ENCODE data around the gene INAFM1.

Gene INAFM1

DNA sequence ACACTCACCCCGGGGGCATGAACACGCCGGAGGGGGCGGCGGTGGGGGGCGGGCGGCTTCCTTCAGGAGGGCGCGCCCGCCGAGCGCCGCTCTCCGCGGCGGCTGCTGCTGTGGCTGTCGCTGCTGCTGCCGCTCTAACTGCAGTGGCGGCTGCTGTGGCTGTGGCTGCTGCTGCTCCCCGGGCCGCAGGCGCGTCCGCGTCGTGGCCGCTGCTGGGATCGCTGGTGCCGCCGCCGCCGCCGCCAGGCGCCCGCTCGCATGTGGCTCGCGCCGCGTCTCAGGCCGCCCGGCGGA lies 43.8 kb upstream of the INAFM1 start, which contains the start of gene BBC3:
TSS of gene BBC3 (minus strand) at position 279 of the 294 bp plus-strand sequence. CDS start 2,768 bp downstream, outside the sequence.
- H3K27me3 ChIP-seq (ENCODE audit: control insufficient read depth, insufficient read depth, low read length), result no peaks in the 10 kb centered on the region
- peak within 1 kb of the TSS; percentile 92 for H3K4me3 ChIP-seq (ENCODE audit: low read depth, low read length)
- H2AFZ ChIP-seq, result peak within 1 kb of the TSS; percentile 90
- H3K4me2 ChIP-seq (ENCODE audit: low read length), result peak within 1 kb of the TSS; percentile 91
- no peaks in the 10 kb centered on the region for H3K36me3 ChIP-seq (ENCODE audit: control insufficient read depth, insufficient read depth, low read length)
- peaks cover 11% of the 10 kb centered on the region for H3K4me1 ChIP-seq
- H3K79me2 ChIP-seq, result no peaks in the 10 kb centered on the region
- no peaks in the 10 kb centered on the region for H3K9me3 ChIP-seq (ENCODE audit: control insufficient read depth, low read length)
- H3K27ac ChIP-seq, result peak within 1 kb of the TSS; percentile 100
- TF ChIP-seq CTCF (IDR thresholded peaks at IDR 0.05), result no peak
- peak within 1 kb of the TSS; percentile 65 for H3K9ac ChIP-seq

DNA sequence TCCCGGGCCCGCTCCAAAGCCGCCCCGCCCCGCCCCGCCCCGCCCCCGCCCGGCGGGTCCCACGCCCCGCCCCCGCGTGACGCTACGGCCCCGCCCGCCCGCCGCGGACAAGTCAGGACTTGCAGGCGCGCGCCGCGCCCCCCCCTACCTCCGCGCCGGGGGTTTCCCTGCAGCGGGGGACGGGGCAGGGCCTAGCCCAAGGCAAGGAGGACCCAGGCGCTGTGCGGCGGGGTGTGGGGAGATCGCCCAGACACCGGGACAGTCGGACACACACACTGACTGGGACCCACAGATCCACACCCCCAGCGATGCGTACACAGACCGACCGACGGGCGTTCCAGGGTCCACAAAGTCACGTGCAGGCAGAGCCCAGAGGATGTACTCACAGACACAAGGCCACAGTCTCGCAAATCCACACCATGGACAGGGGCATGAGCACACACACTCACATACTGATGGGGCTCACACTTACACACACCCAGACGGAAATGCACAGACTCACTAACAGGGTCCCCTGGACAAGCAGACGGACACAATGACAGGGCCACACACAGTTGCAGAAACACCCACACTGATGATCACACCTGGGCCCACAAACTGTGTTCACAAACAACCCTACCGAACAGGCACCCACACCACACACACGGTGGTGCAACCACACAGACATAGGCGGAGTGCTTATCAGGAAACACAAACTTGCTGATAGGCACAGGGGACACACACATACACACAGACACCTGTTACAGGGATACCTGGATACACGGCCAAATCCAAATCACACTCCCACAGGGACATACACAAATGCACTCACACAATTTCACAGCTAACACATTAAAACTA lies 43.2 kb upstream of the INAFM1 start:
- no peaks in the 10 kb centered on the region for H3K27me3 ChIP-seq (ENCODE audit: control insufficient read depth, insufficient read depth, low read length)
- no peak overlapping the region for H3K9ac ChIP-seq
- peaks cover 11% of the 10 kb centered on the region for H3K4me1 ChIP-seq
- H2AFZ ChIP-seq, result peak overlapping the region; percentile 90
- no peaks in the 10 kb centered on the region for H3K9me3 ChIP-seq (ENCODE audit: control insufficient read depth, low read length)
- no peaks in the 10 kb centered on the region for H3K36me3 ChIP-seq (ENCODE audit: control insufficient read depth, insufficient read depth, low read length)
- H3K27ac ChIP-seq, result peak overlapping the region; percentile 64
- H3K79me2 ChIP-seq, result no peaks in the 10 kb centered on the region
- no peak for TF ChIP-seq CTCF (IDR thresholded peaks at IDR 0.05)
- H3K4me3 ChIP-seq (ENCODE audit: low read depth, low read length), result peak overlapping the region; percentile 39
- peak overlapping the region; percentile 91 for H3K4me2 ChIP-seq (ENCODE audit: low read length)

GRCh38 chr19:47232422-47233211 lies 42.1 kb upstream of the INAFM1 start:
- no peaks in the 10 kb centered on the region for H3K79me2 ChIP-seq
- no peak overlapping the region for H3K9ac ChIP-seq
- peaks cover 11% of the 10 kb centered on the region for H3K4me1 ChIP-seq
- TF ChIP-seq CTCF (IDR thresholded peaks at IDR 0.05), result no peak
- no peak overlapping the region for H3K4me3 ChIP-seq (ENCODE audit: low read depth, low read length)
- H3K27ac ChIP-seq, result no peak overlapping the region
- H3K4me2 ChIP-seq (ENCODE audit: low read length), result no peak overlapping the region
- no peaks in the 10 kb centered on the region for H3K9me3 ChIP-seq (ENCODE audit: control insufficient read depth, low read length)
- no peaks in the 10 kb centered on the region for H3K27me3 ChIP-seq (ENCODE audit: control insufficient read depth, insufficient read depth, low read length)
- H2AFZ ChIP-seq, result no peak overlapping the region
- H3K36me3 ChIP-seq (ENCODE audit: control insufficient read depth, insufficient read depth, low read length), result no peaks in the 10 kb centered on the region

DNA sequence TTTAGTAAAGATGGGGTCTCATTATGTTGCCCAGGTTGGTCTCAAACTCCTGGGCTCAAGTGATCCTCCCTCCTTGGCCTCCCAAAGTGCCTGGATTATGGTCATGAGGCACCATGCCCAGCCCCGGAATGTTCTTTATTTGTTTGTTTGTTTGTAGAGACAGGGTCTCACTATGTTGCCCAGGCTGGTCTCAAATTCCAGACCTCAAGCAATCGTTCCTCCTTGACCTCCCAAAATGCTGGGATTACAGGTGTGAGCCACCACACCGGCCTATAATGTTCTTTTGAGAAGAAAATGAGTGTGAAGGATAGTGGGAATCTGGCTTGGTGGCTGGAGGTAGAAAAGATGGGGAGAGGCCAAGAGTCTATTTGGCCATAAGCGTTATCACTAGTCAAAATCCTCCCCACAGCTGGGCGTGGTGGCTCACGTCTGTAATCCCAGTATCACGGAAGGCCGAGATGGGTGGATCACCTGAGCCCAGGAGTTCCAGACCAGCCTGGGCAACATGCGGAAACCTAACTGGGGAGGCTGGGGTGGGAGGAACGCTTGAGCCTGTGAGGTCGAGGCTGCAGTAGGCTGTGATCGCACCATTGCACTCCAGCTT lies 38.5 kb upstream of the INAFM1 start:
- peaks cover 11% of the 10 kb centered on the region for H3K4me1 ChIP-seq
- no peaks in the 10 kb centered on the region for H3K9me3 ChIP-seq (ENCODE audit: control insufficient read depth, low read length)
- H3K36me3 ChIP-seq (ENCODE audit: control insufficient read depth, insufficient read depth, low read length), result no peaks in the 10 kb centered on the region
- H3K27ac ChIP-seq, result no peak overlapping the region
- H3K9ac ChIP-seq, result no peak overlapping the region
- no peak overlapping the region for H3K4me3 ChIP-seq (ENCODE audit: low read depth, low read length)
- H2AFZ ChIP-seq, result no peak overlapping the region
- TF ChIP-seq CTCF (IDR thresholded peaks at IDR 0.05), result no peak
- no peak overlapping the region for H3K4me2 ChIP-seq (ENCODE audit: low read length)
- no peaks in the 10 kb centered on the region for H3K27me3 ChIP-seq (ENCODE audit: control insufficient read depth, insufficient read depth, low read length)
- no peaks in the 10 kb centered on the region for H3K79me2 ChIP-seq
